GM18520 (cell line): Measurements from ENCODE around the gene BATF2.
"Not testable (repeated sequence)": the region's sequence is repeated elsewhere in the genome, so short reads cannot be mapped to it uniquely, and the experiment has no call there.

Experiments
- ATAC-seq: cut with Tn5 transposase; IDR thresholded peaks from one replicate; pipeline ENCODE4 v1.9.1; 2021; ENCODE audit not compliant: unreplicated experiment

Gene BATF2

DNA sequence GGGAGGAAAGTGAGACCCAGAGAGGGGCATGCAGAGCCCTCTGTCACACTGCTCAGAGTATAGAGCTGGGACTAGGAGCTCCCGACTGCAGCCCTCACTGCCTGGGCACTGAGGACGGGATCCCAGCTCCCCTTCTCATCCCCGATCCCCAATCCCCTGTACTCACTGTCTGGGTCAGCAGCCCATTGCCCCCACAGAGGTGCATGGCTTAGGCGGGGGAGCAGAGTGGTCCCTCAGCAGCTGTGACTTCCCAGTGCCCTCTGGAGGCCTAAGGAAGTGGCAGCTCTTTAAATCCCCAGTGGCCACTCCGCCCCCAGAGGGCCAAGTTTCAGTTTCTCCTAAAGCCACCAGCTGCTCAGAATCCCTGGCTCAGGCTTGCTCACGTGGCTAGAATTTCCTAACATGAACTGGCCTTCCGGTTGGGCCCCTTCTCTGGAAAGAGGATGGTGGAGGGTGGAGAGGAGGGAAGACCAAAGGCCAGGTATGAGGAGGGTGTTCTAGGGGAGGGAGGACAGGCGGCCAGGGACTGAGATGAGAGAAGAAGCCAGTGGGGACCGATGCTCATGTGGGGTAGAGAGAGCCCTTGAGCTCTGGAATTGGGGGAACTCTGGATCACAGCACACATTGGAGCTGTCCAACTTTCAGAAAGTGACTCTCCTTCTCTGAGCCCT is at the start of gene BATF2:
BATF2 (minus strand) TSS at position 262 of the 671 bp plus-strand sequence; CDS start at position 205, 57 bp downstream.
- ATAC-seq: no peak

GRCh38 chr11:65045728-65046127 is 49.0 kb upstream of the BATF2 start:
- ATAC-seq: no peak

DNA sequence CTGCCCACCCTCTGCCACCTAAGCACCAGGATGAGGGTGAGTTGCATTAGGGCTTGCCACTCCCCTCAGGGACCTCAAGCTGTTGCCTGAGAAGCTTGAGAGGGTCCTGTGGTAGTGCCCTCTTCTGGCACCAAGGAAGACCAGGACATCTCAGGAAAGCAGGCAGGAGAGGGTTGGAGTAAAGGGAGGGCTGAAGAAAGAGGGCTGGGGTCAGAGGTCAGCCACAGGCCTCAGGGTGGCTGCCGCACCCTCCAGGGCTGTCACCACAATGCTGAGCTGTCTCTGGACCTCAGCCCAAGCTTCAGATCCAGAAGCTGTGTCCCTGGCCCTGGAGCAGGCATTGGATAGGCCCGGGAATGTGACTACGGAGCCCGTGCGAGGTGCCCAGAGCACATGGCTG is 48.3 kb upstream of the BATF2 start:
- no peak for ATAC-seq

GRCh38 chr11:65043881-65044501 is 47.2 kb upstream of the BATF2 start:
- ATAC-seq: no peak

DNA sequence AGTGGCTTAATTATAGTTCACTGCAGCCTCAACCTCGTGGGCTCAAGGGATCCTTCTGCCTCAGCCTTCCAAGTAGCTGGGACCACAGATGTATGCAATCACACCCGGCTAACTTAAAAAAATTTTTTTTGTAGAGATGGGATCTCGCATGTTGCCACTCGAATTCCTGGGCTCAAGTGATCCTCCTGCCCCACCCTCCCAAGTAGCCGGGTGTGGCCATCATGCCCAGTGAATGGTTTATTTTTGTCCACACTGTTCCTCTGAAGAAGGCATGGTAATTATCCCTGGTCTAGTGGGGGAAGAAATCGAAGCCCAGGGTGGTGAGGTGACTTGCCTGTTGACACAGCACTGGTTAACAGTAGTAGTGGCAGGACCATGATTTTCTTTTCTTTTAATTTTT is 46.1 kb upstream of the BATF2 start:
- no peak for ATAC-seq

- peak; percentile 80 for ATAC-seq
These were observed 44.3 kb upstream of the BATF2 start, which contains the start of gene SAC3D1 for GRCh38 chr11:65040847-65041622. TSS of gene SAC3D1 (plus strand) at chr11:65041210. CDS start at chr11:65041293, 83 bp downstream.

DNA sequence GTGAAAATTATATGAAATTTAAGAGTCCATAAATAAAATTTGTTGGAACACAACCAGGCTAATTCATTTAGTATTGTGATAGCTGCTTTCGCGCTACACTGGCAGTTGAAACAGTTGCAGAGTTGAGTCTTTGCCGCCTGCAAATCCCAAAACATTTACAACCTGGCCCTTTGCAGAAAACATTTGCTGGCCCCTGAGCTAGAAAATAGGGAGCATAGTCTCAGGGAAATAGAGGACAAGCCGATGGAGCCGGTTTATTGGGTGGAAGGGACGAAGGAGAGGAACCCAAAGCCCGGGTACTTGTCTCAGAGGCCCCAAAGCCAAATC is 43.7 kb upstream of the BATF2 start:
- ATAC-seq: no peak

DNA sequence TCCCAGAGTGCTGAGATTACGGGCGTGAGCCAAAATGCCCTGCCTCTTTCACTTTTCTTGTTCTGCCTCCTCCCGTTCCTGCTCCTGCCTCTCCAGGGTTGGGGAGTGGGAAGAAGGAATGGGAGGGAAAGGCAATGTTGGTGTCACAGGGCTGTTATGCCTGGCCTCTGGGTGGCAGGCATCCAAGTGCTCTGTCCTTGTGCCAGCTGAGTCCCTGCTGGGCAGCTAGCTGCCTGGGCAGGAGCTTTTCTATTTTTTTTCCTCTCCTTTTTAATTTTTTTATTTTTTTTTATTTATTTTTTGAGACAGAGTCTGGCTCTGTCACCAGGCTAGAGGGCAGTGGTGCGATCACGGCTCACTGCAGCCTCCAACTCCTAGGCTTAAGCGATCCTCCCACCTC is 40.2 kb upstream of the BATF2 start:
- no peak for ATAC-seq

- ATAC-seq: no peak
These were observed 38.8 kb upstream of the BATF2 start for GRCh38 chr11:65035579-65035978.

- no peak for ATAC-seq
These were observed 37.7 kb upstream of the BATF2 start for GRCh38 chr11:65034423-65034822.

- ATAC-seq: no peak
These were observed 35.4 kb upstream of the BATF2 start for GRCh38 chr11:65032216-65032615.

- peak; percentile 79 for ATAC-seq
These were observed 30.7 kb upstream of the BATF2 start, which contains the start of gene SNX15 for GRCh38 chr11:65027213-65028067. TSS of gene SNX15 (plus strand) at chr11:65027439. CDS start at chr11:65027538, 99 bp downstream.

DNA sequence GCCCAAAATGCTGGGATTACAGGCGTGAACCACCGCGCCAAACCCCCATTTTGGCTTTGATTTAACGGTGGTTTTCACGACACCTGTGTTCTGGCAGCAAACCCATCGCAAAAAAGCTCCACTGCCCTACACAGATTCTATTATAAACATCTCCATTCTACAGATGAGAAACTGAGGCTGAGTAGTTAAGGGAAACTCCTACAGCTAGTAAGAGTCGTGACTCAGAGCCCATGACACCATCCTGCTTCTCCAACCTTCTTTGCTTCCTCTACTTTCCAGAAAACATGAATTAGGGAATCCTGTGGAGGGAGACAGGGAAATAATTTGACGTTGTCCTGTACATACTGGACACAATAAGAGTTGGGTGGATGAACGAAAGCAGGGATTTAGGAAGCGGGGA is 30.0 kb upstream of the BATF2 start:
- no peak for ATAC-seq

GRCh38 chr11:65023502-65023901 is 26.7 kb upstream of the BATF2 start:
- not testable (repeated sequence) for ATAC-seq

GRCh38 chr11:65021509-65021908 is 24.7 kb upstream of the BATF2 start:
- no peak for ATAC-seq

GRCh38 chr11:65021003-65021402 is 24.2 kb upstream of the BATF2 start:
- ATAC-seq: no peak

- ATAC-seq: no peak
These were observed 23.1 kb upstream of the BATF2 start for GRCh38 chr11:65019824-65020223.

DNA sequence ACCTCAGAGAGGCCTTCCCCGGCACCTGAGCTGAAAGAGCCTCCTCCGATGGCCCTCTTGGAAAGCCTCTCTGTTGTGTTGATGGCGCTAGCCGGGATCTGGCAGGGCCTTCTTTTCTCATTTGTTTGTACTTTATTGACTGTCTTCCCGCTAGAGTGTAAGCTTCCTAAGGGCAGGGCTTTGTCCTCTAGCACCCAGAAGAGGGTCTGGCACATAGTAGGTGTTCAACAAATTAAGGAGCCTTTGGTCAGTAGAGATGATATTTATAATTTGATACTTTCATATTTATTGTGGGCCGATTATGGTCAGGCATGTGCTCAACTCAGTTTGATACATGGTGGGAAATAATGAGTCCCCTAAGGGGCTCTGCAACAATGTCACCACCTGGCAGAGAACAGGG is 21.2 kb upstream of the BATF2 start:
- no peak for ATAC-seq

GRCh38 chr11:65016705-65017104 is 19.9 kb upstream of the BATF2 start:
- no peak for ATAC-seq

DNA sequence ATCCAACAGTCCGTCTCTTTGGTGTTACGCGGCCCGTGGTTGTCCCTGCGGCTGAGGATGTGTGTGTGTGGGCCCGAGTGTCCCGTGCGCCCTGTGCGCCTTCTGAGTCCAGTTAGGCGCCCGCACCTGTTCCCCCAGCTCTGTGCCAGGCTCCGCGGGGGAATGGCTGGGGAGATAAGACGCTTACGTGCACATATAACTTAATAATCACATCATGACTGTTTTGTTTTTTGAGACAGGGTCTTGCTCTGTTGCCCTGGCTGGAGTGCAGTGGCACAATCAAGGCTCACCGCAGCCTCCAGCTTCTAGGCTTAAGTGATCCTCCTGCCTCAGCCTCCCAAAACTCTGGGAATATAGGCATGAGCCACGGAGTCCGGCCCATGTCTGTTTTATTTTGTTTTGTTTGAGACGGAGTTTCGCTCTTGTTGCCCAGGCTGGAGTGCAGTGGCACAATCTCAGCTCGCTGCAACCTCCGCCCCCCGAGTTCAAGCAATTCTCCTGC is 18.0 kb upstream of the BATF2 start:
- no peak for ATAC-seq
